NCI-H82 (cell line): Measurements from ENCODE around the gene NUCB2.
"Not testable (repeated sequence)": the region's sequence is repeated elsewhere in the genome, so short reads cannot be mapped to it uniquely, and the experiment has no call there.

Source experiments
- DNase-seq: peaks from one replicate; lab custom pipeline; 2025; lab: John Stamatoyannopoulos, UW

Gene NUCB2

GRCh38 chr11:17276236-17277023, at the start of gene NUCB2:
TSS of gene NUCB2 (plus strand) at chr11:17276739. CDS start at chr11:17295324, 18,585 bp downstream.
- peak; percentile 97 for DNase-seq

- not testable (repeated sequence) for DNase-seq
Observed at GRCh38 chr11:17228186-17228925, 48.2 kb upstream of the NUCB2 start.

- DNase-seq: no peak
Observed at GRCh38 chr11:17229481-17230152, 46.9 kb upstream of the NUCB2 start.

- DNase-seq: no peak
Observed at GRCh38 chr11:17230867-17231851, 45.4 kb upstream of the NUCB2 start.

GRCh38 chr11:17233101-17233500, 43.4 kb upstream of the NUCB2 start:
- DNase-seq: peak; percentile 59

- no peak for DNase-seq
Observed at GRCh38 chr11:17238377-17238776, 38.2 kb upstream of the NUCB2 start.

- DNase-seq: not testable (repeated sequence)
Observed at GRCh38 chr11:17239927-17240326, 36.6 kb upstream of the NUCB2 start.

- DNase-seq: no peak
Observed at GRCh38 chr11:17240780-17241179, 35.8 kb upstream of the NUCB2 start.

- DNase-seq: not testable (repeated sequence)
Observed at GRCh38 chr11:17242954-17243353, 33.6 kb upstream of the NUCB2 start.

GRCh38 chr11:17244046-17244445, 32.5 kb upstream of the NUCB2 start:
- no peak for DNase-seq

- no peak for DNase-seq
Observed at GRCh38 chr11:17250561-17251350, 25.8 kb upstream of the NUCB2 start.

GRCh38 chr11:17252704-17253103, 23.8 kb upstream of the NUCB2 start:
- DNase-seq: no peak

- DNase-seq: no peak
Observed at GRCh38 chr11:17256512-17256911, 20.0 kb upstream of the NUCB2 start.

GRCh38 chr11:17257196-17257595, 19.3 kb upstream of the NUCB2 start:
- no peak for DNase-seq

GRCh38 chr11:17258670-17259069, 17.9 kb upstream of the NUCB2 start:
- no peak for DNase-seq

- no peak for DNase-seq
Observed at GRCh38 chr11:17259519-17259918, 17.0 kb upstream of the NUCB2 start.

GRCh38 chr11:17260020-17260419, 16.5 kb upstream of the NUCB2 start:
- no peak for DNase-seq

GRCh38 chr11:17263769-17264168, 12.8 kb upstream of the NUCB2 start:
- DNase-seq: no peak

GRCh38 chr11:17266781-17267180, 9.8 kb upstream of the NUCB2 start:
- DNase-seq: no peak

GRCh38 chr11:17267576-17267975, 9.0 kb upstream of the NUCB2 start:
- DNase-seq: no peak

GRCh38 chr11:17268500-17268899, 8.0 kb upstream of the NUCB2 start:
- not testable (repeated sequence) for DNase-seq
